Prostate gland (tissue), 2 donors: ENCODE data around the gene TANGO6.

Experiments used
- CTCF ChIP-seq, 4 experiments: fragments of 200-600 bp in 2 of 4; fragments of 450-650 bp in 2 of 4; sonication (generic) in 2 of 4; IDR thresholded peaks; 1 replicate in 3 of 4; 2 replicates in 1 of 4; pipeline ENCODE4 v1.5.1; 2016 to 2019; ENCODE audit warnings: antibody characterized with exemption in 4 of 4, mild to moderate bottlenecking in 2 of 4, moderate library complexity in 2 of 4
- POLR2A ChIP-seq: fragments of 450-650 bp; IDR thresholded peaks from one replicate; pipeline ENCODE4 v1.6.1; 2016; ENCODE audit warnings: antibody characterized with exemption, mild to moderate bottlenecking
- POLR2AphosphoS5 ChIP-seq: sonication (generic); formaldehyde crosslinking; IDR thresholded peaks from one replicate; pipeline ENCODE4 v1.6.1; 2017; ENCODE audit warnings: antibody characterized with exemption

GRCh38 chr16:69116256-69116875 lies 273.0 kb downstream of the TANGO6 start:
- TF ChIP-seq POLR2A = no peak
- TF ChIP-seq CTCF (IDR thresholded peaks at IDR 0.05) = no peak
- no peak for TF ChIP-seq POLR2AphosphoS5
